Right hindlimb (tissue), 1 donor: ENCODE data around the gene LHFPL3.
"Not testable (repeated sequence)": the region's sequence is repeated elsewhere in the genome, so short reads cannot be mapped to it uniquely, and the experiment has no call there.

ENCODE experiments used
- DNase-seq: peaks from one replicate; pipeline ENCODE4 v3.0.0-alpha.2; 2018

LHFPL3 gene

DNA sequence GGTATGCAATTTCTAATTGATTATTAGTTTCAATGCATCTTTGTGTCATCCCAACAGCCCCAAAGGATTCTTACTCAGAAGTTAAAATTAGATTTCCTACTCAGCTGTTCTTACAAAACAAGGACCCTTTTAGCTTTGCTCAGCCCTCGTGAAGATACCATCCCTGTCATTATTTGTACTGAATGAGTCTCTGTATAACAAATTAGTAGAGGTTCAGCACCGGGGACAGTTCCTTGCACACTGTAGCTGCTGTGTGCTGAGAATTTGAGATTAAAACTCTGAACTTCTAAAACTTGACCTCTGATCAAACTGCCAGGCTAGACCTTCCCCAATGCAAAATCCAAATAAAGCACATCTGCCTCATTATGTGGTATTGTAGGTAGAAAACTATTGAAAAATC, 299.1 kb downstream of the LHFPL3 start:
- peak; percentile 23 for DNase-seq

DNA sequence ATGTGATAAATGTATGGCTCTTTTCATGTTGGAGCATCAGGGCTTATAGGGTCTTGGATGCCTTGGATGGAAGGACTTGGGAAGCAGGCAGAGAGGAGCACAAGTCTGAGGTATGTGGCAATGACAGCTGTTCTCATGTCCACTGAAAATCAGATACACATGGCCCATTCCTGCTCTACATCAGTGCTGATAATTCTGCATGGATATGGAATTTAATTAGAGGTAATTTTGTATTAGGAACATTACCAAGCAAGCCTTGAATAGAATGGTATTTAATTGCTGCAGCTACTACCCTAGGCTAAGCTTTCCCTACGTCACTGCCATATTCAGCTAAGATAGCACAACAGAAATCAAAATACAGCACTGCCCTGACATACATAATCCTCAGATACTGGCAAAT, 299.6 kb downstream of the LHFPL3 start:
- no peak for DNase-seq

DNA sequence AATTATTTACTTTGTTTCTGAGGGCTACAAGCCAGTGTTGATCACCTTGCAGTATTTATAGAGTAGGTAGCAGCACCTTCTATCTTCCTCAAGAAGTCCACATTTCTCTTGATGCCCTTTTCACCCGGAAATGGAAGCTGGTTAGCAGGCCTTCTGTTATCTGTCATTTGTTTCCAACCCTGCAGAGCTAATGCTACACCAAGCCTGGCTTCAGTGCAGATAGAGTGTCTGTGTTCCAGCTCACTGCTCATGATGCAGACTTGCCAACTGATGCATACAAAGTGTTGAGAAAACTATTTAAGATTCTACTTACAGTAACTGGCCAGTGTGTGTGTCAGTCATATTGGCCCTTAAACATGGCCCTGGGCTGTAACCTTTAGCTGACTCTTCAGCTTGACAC, 301.0 kb downstream of the LHFPL3 start:
- DNase-seq: no peak

DNA sequence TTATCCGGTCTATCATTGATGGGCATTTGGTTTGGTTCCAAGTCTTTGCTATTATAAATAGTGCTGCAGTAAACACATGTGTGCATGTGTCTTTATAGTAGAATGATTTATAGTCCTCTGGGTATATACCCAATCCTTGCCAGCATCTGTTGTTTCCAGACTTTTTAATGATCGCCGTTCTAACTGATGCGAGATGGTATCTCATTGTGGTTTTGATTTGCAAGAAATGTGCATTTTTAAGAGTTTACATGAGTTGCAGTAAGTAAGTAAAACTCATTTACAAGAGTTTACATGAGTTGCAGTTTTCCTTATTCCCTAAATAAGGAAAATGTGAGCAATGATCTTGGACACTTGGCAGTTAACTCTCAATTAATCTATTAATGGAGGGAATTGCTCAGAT, 312.1 kb downstream of the LHFPL3 start:
- DNase-seq: no peak

DNA sequence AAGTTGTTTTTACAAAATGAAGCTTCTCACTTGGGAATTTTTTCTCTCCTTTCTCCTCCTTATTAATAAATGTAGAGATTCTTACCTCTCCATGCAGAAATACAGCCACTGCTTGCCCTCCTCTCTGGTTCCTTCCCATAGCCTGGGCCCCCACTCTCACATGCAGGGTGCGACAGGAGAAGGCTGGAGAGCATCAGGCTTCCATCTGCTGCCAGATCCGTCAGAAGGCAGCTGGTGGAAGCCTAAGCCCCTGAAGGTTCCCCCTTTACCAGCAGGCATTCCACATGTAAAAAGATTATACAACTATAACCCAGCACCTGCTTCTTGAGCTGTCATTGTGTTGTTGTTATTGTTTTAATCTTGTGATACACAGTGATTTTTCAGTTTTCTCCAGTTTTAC, 314.2 kb downstream of the LHFPL3 start:
- no peak for DNase-seq

DNA sequence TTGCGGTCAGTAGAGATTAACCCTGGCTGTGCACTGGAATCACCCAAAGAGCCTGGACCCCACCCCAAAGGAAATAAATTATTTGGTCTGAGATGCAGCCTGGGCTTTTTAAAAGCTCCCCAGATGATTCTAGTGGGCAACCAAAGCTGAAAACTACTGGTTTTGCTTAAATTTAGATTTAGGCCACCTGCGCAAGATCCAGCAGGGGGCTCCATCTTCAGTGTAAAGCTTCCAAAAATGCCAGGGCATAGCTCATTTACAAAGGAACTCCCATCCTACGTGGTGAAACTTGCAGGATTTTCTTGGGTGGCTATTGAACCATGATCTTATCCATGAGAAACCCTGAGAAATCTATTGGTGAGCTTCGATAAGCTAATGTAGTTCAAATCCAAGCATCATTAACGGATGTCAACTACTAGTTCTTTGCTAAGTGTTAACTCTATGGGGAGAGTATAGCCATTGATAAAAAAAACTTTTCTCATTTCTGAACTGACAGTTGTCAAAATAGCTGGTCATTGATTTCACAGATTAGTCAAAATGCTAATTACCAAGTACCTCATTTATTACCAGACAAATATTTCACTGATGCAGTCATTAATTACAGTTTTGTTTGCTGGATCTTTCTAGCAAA, 315.3 kb downstream of the LHFPL3 start:
- no peak for DNase-seq

DNA sequence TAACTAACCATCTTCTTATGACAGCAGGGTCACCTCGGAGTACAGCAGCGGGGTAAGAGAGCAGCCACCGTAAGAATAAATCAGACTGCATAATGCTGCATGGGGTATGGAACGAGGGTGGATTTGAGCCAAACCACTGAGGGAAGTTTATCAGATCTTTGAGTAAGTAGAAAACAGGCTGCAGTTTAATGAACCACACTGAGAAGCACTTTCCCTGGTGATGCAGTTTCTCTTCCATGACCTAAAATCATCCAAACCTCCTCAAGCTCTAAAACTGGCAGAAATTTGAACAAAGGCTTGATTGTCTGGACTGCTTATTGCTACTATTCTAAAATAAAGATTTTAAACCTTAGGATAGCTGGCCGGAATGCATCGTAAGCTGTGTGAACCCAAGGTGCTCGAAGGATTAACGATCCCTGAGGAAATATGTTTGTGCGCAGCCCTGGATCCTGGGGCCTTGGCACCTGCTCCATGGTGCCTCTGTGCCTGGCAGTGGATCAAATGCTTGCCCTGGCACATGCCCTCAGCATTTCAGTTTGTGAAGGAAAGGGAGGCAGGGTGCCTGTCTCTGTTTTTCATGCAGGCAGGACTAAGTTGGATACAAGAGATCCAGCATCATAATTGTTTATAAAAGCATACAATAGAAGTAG, 322.7 kb downstream of the LHFPL3 start:
- DNase-seq: no peak

DNA sequence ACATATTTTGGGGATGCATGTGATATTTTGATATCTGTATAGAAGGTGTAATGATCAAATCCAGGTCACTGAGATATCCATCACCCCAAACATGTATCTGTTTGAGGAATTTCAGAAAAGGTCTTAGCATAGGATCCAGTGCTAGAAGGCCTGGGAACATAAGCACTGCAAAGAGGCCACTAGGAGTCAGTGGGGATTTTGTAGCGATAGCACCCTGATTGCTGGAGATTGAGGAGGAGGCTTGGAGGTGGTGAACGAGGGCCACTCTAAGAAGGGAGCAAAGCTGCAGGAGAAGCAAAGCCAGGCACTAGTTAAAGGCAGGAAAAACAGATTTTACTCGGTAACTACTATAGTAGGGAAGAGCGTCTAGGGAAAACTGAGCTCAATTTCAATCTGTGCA, 324.0 kb downstream of the LHFPL3 start:
- no peak for DNase-seq

DNA sequence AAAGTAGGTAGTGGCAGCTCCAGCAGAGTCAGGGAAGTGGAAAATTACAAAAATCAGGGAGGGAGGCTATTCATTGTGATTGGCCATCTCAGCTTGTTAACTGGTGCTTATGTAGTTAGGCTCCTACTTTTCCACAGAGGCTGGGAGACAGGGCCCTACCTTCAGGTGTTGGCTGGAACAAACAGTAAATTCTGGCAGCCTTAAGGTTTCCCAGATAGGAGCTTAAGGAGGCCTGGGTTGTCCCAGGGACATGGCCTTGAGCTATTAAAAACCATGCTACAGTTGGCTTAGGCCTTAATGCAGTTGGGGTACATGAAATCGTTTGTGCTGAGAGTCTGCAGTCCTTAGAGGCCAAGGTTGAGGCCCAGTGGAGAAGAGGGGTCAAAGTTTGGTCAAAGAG, 324.5 kb downstream of the LHFPL3 start:
- no peak for DNase-seq

DNA sequence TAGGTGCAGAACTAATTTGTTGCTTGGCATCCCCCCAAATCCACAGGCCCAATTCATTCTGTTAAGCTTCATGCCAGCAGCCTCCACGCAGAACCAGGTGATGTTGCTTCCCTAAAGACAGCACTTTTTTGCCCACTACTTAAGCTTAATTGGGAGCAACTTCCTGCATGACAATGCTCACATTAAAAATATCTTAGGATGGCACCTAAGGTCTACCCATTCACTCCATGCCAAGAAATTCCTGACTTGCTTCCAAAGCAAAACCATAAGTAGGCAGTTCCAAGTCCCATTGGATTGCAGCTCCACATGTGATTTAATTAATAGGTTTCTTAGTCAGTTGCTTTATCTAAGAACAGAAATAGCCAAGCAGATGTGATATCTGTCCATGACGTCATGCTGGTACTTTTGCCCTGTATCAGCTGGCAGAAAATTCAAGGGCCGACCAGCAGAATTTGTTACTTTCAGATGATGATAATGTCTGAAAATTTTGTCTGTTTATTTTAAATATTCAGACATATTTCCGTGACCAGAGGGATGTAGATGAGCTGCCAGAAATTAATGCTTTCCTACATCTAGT, 325.5 kb downstream of the LHFPL3 start:
- DNase-seq: no peak

DNA sequence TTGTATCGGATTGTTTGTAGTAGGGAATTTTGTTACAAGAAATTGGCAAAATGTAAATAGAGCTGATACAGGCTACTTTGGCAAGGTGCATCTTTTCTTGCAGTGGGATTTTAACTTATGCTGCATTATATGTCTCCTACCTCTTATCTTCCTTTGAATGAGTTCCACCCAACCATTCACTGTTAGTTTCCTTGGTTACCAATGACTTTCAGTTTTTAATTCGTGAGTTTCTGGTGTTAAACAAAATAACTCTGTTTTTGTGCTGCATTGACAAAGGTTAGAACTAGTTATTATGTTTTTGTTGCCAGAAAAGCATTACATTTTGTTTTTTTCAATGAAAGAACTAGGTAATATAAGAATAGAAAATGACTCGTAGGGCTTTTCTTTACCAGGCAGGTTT, 327.2 kb downstream of the LHFPL3 start:
- no peak for DNase-seq

DNA sequence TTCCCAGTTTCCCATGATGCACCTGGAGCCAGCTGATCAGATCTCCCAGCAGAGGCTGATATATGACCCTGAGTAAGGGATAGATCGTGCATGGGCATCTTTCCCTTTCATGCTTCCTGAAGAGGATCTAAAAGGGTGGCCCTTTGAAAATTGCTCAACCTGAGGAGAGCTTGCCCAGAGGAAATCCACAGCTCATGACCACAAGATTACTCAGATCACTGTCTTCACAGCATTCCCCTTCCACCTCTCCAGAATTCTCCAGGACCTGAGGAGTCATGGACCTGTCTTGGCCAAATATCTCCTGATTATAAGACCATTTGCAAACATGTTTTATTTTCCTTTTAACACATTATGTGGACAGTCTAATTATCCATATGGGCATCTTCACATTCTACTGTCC, 328.1 kb downstream of the LHFPL3 start:
- no peak for DNase-seq

DNA sequence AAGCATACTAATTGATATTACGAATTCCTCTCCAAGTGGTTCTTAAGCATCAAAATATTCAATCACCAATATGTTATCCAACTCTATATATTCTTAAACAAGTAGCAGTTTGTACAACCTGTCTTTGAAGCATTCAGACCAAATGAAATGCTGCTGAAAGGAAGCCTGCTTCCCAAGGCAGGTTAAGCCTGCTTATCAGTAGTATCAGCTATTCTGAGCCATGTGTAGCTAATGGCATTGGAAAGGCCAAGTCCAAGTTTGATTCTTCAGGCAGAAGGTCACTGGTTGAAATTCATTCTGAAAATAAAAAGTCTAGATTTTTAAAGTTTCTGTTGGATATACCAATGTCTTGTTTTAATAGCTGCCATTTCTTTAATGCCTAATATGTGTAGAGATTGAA, 328.7 kb downstream of the LHFPL3 start:
- DNase-seq: no peak

DNA sequence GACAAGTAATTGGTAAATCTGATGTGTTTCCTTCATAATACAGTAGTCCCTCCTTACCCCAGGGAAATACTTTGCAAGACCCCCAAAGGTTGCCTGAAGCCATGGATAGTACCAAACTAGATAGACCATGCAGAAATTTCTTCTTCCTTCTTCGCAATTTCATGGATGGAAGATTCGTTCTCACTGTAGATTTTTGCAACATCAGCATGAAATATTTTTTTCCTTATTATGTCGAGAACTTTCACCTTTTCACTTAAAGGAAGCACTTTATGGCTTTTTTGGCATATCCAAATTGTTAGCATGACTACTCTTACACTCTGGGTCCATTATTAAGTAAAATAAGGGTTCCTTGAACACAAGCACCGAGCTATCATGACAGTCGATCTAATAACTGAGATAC, 333.2 kb downstream of the LHFPL3 start:
- no peak for DNase-seq

DNA sequence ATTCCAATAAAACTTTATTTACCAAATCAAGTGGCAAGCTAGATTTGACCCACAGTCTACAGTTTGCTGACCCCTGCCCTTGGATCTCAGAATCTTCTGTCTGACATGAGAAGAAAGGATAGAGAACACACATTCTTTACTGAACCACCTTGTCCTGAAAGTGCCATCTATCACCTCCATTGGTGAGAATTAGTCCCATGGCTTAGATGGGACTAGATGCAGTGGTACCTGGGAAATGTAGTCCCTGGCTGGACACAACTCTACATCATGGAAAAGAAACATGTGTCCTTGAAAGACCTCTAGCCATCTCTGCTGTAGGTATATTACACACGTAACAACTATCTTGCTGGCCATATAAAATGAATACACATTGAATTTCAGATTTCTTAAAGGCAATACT, 336.2 kb downstream of the LHFPL3 start:
- DNase-seq: no peak

DNA sequence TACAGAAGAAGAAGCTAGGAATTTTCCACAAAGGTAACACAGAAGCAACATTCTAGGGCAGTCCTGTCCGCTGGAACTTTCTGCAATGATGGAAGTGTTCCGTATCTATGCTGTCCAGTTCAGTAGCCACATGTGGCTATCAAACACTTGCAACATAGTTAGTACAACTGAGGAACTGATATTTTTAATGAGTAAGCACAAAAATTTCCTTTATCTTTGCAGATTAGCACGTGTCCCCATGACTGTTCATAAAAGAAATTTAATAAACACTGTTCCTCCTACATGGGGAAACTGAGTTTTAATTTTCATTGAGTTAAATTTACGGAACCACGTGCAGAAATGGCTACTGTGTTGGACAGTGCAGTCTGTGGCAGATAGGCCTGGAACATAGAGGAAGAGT, 349.2 kb downstream of the LHFPL3 start:
- no peak for DNase-seq

DNA sequence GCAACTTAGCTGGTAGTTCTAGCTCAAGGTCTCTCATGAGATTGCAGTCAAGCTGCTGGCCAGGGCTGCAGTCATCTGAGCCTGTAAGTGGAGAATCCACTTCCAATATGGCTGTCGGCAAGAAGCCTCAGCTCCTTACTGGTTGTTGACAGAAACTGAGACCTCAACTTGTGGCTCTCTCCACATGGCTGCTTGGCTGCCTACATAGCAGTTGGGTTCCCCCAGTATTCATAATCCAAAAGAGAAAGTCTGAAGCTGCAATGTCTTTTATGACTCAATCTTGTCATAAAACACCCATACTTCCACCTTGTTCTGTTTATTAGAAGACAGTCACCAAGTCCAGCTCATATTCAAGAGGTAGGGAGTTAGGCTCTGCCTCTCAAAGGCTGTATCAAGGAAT, 350.7 kb downstream of the LHFPL3 start:
- no peak for DNase-seq

DNA sequence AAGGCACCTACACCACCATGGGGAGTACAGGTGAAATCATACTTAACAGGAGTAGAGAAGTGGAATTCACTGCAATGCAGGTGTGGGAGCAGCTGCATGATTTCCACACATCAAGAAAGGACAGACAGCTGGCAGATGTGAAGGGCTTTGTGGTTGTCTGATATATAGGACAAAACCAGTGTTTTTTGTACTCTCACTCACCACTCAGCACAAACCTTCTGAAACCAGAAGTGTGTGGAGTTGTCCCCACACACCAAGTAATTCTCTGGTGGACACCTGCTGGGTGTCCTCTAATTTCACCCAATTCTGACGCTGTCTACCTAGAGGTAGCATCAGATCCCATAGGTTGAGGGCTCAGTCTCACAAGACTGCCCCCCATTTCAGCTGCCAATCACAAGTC, 357.9 kb downstream of the LHFPL3 start:
- no peak for DNase-seq

DNA sequence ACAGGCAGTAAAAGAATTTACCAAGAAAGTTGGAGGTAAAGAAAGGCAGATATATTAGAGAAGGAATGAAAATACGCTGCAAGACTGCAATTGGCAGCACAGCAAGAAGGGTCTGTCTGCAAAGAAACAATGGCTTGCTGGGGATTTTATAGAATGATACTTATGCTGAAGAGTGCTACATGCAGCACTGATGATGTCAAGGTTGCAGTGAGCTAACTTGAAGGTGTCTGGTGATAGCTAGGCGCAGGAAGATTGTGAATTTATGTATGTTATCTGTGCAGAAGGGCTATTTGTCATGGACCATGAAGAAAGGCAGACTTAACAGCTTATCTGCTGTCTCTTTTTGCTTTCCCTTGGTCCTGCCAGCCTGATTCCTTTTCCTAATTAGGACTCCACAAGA, 366.3 kb downstream of the LHFPL3 start:
- DNase-seq: no peak

DNA sequence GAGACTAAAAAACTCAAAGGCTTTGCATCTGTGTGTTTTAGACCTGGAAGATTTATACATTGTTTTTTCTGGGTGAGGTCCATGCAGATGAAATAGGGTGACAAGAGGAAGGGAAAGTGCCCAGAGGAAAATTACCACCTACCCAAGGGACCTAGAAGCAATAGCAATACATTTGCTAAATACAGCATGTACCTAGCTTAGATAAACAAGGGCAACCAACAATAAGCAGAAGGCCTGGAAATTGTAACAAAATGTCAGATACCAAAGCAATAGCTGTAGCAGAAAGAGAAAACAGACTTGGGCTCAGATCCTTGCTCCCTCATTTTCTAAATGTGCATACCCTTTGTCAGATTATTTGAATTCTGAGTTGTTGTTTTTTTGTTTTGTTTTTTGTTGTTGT, 367.2 kb downstream of the LHFPL3 start:
- DNase-seq: no peak

DNA sequence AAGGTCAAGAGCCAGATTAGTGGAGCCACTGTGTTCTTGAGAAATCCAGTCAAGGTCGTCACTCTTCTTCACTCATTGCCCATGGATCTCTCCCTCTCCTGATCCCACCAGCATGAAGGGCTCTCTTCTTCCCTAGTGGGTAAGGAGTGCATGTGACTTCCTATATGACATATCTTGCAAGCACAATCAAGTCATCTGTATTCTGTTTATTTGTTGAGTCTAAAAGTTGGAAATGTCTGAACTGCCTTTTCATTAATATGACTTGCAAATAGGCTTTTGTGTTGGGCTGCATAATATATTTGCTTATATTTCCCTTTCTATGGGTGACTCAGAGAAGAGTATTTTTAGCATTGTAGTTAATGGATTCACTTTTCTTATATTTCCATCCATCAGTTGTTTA, 371.9 kb downstream of the LHFPL3 start:
- no peak for DNase-seq

DNA sequence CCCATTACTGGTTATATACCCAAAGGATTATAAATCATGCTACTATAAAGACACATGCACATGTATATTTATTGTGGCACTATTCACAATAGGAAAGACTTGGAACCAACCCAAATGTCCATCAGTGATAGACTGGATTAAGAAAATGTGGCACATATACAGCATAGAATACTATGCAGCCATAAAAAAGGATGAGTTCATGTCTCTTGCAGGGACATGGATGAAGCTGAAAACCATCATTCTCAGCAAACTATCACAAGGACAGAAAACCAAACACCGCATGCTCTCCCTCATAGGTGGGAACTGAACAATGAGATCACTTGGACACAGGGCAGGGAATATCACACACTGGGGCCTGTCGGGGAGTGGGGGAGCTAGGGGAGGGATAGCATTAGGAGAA, 392.6 kb downstream of the LHFPL3 start:
- not testable (repeated sequence) for DNase-seq

DNA sequence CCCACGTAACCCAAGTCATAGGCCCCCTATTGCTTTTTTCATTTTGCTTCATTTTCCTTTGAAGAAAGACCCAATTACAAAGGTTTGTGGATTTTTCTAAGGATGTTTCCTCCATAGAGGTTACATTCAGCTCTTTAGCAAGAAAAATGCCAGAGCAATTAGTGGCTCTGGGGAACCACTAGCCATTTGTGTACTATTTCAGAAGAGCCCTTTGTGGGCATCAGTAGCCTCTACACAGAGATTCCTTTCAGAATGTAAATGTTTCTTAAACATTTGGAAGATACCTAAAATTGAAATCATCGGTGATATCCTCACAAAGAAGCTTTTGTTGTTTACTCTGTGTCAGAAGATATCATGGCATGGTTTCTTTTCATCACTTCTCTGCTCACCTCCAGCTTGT, 394.6 kb downstream of the LHFPL3 start:
- no peak for DNase-seq

DNA sequence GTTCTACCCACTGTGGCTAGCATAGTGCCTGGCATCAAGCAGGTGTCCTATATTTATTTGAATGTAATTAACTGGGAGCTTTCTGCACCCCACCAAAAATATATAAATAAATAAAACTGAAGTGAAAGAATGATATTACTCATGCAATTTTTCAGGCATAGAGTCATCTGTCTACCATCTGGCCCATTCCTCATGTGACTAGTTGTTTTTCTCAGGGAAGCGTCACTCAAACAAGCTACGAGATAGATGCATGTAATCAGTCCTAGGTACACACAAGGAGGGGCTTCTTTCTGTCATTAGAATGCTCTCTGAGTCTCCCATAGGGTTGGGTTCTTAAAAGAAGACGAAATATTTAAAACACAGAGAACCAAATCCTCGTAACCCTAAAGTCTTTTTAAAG, 430.1 kb downstream of the LHFPL3 start:
- no peak for DNase-seq

DNA sequence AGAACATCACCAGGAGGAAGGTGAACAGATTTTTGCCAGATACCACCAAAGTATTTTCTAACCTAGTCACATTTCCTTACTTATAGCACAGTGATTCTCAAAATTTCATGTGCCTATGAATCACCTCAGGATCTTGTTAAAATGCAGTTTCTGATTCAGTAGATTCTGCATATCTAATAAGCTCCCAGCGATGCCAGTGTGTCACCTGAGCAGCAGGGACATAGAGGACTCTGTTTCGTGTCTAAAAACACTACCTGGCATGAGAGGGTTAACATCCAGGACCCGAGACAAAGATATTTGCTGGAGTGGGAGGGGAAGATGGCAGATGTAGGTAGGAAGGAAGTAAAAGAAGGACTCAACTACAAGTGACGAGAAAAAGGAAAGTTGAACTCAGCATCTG, 433.5 kb downstream of the LHFPL3 start:
- DNase-seq: no peak
